WTC11 (cell line): ENCODE data around the gene AGAP1. TPM values are rescaled to one million over a fixed set of nuclear protein-coding genes. Genes with fewer than 3 reads are reported as not detected.

Experiments used
- ATAC-seq: fragments of 200-7000 bp; cut with Tn5 transposase; 2 replicates; pipeline ENCODE4 v1.10.0; 2021; ENCODE audit warnings: mild to moderate bottlenecking, moderate library complexity
- CTCF ChIA-PET: fragments of 300-600 bp; sonication (Branson Sonifier 250); formaldehyde crosslinking; loops from one replicate; lab custom pipeline; 2021; ENCODE audit warnings: antibody characterized with exemption; lab: Charles Lee
- POLR2A ChIA-PET: fragments of 350-600 bp; sonication (Branson Sonifier 250); formaldehyde crosslinking; loops from one replicate; lab custom pipeline; 2021; ENCODE audit warnings: antibody characterized with exemption; lab: Charles Lee
- DNase-seq: peaks from one replicate; pipeline ENCODE4 v3.0.0; 2021; ENCODE audit warnings: low spot score
- H3K27ac Mint-ChIP-seq: 2 replicates; pipeline ENCODE4 v1.8.0; 2021; ENCODE audit warnings: mixed read lengths
- H3K27me3 Mint-ChIP-seq: 2 replicates; pipeline ENCODE4 v1.8.0; 2021; ENCODE audit warnings: low read depth, mild to moderate bottlenecking, moderate library complexity, mixed read lengths
- H3K36me3 Mint-ChIP-seq: 2 replicates; pipeline ENCODE4 v1.8.0; 2021; ENCODE audit warnings: mixed read lengths
- H3K4me1 Mint-ChIP-seq: 2 replicates; pipeline ENCODE4 v1.8.0; 2022; ENCODE audit warnings: mixed read lengths
- H3K4me3 Mint-ChIP-seq: 2 replicates; pipeline ENCODE4 v1.8.0; 2021; ENCODE audit warnings: mild to moderate bottlenecking, moderate library complexity, mixed read lengths
- H3K9me3 Mint-ChIP-seq: 2 replicates; pipeline ENCODE4 v1.8.0; 2021; ENCODE audit warnings: mixed read lengths
- EMX1 ChIP-seq: fragments of 250-450 bp; sonication (Bioruptor Pico); IDR thresholded peaks from 2 replicates; pipeline ENCODE4 v1.8.0; 2021; ENCODE audit warnings: mild to moderate bottlenecking
- ETV6 ChIP-seq: sonication (generic); formaldehyde crosslinking; IDR thresholded peaks from 2 replicates; pipeline ENCODE4 v1.8.1; 2022; ENCODE audit warnings: mild to moderate bottlenecking, missing genetic modification reagents
- KAT7 ChIP-seq: sonication (generic); formaldehyde crosslinking; IDR thresholded peaks from 2 replicates; pipeline ENCODE4 v1.8.1; 2023; ENCODE audit warnings: missing genetic modification reagents, mild to moderate bottlenecking, borderline replicate concordance
- PRRX2 ChIP-seq: fragments of 250-450 bp; sonication (Bioruptor Pico); IDR thresholded peaks from 2 replicates; pipeline ENCODE4 v1.8.0; 2021; ENCODE audit warnings: mild to moderate bottlenecking
- SMAD3 ChIP-seq: sonication (generic); formaldehyde crosslinking; IDR thresholded peaks from 2 replicates; pipeline ENCODE4 v1.8.0; 2022; ENCODE audit warnings: missing genetic modification reagents, mild to moderate bottlenecking, borderline replicate concordance
- SMAD4 ChIP-seq: sonication (generic); formaldehyde crosslinking; IDR thresholded peaks from 2 replicates; pipeline ENCODE4 v1.8.0; 2022; ENCODE audit warnings: mild to moderate bottlenecking, missing genetic modification reagents
- TEAD1 ChIP-seq: sonication (generic); formaldehyde crosslinking; IDR thresholded peaks from 2 replicates; pipeline ENCODE4 v1.8.0; 2022; ENCODE audit warnings: mild to moderate bottlenecking, missing genetic modification reagents
- TP53 ChIP-seq: sonication (generic); formaldehyde crosslinking; IDR thresholded peaks from 2 replicates; pipeline ENCODE4 v1.8.1; 2023; ENCODE audit warnings: mild to moderate bottlenecking, missing genetic modification reagents
- ZNF121 ChIP-seq: sonication (generic); formaldehyde crosslinking; IDR thresholded peaks from 2 replicates; pipeline ENCODE4 v1.8.0; 2023; ENCODE audit warnings: missing genetic modification reagents
- ZNF671 ChIP-seq: fragments of 250-450 bp; sonication (Bioruptor Pico); IDR thresholded peaks from 2 replicates; pipeline ENCODE4 v1.8.0; 2021; ENCODE audit warnings: mild to moderate bottlenecking
- total RNA-seq: library from RNA; stranded (reverse); gene quantifications from 3 replicates; pipeline ENCODE4 v1.2.3, GENCODE V29; 2021
- TF ChIP-seq, protein P1 (sequence below): sonication (generic); formaldehyde crosslinking; IDR thresholded peaks from 2 replicates; pipeline ENCODE4 v1.8.1; 2022; ENCODE audit warnings: missing genetic modification reagents, borderline replicate concordance
- TF ChIP-seq, protein P2 (sequence below): sonication (generic); formaldehyde crosslinking; IDR thresholded peaks from 2 replicates; pipeline ENCODE4 v1.8.1; 2023; ENCODE audit warnings: mild to moderate bottlenecking, missing genetic modification reagents
- TF ChIP-seq, protein P3 (sequence below): sonication (generic); formaldehyde crosslinking; IDR thresholded peaks from 2 replicates; pipeline ENCODE4 v1.8.1; 2023; ENCODE audit warnings: mild to moderate bottlenecking, missing genetic modification reagents, moderate library complexity
- TF ChIP-seq, protein P4 (sequence below): fragments of 200-600 bp; IDR thresholded peaks from 2 replicates; pipeline ENCODE4 v1.8.0; 2022; ENCODE audit warnings: antibody characterized with exemption
- TF ChIP-seq, protein P5 (sequence below): sonication (generic); formaldehyde crosslinking; IDR thresholded peaks from 2 replicates; pipeline ENCODE4 v1.8.1; 2023; ENCODE audit warnings: mild to moderate bottlenecking, moderate library complexity, missing genetic modification reagents
- TF ChIP-seq, protein P6 (sequence below): fragments of 250-450 bp; sonication (Bioruptor Pico); IDR thresholded peaks from 2 replicates; pipeline ENCODE4 v1.9.0; 2021; ENCODE audit warnings: mild to moderate bottlenecking
- TF ChIP-seq, protein P7 (sequence below): sonication (generic); formaldehyde crosslinking; IDR thresholded peaks from 2 replicates; pipeline ENCODE4 v1.8.1; 2022; ENCODE audit warnings: low read depth, mild to moderate bottlenecking, moderate library complexity, missing genetic modification reagents, borderline replicate concordance

AGAP1 gene
- total RNA-seq, 1 experiment from 2014 or later: 49.3 TPM

DNA sequence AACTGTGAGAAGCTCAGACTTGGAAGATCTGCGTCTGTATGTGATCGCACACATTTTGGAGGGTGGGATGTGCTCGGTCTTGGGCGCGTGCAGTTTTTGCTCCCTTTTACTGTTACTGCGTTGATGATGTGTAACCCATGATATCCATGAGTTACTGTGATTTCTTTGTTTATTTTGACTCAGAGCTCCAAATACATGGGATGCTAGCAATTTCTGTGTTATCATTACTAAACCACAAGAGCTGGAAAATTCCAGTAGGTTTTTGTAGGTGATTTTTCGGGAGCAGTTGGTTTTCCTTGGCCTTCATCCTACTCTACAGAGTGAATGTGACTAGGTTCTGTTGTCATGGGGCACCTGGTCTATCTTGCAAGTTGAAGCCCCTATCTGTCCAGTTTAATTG is 124.2 kb downstream of the AGAP1 start (continued):
- TF ChIP-seq, protein P1, sequence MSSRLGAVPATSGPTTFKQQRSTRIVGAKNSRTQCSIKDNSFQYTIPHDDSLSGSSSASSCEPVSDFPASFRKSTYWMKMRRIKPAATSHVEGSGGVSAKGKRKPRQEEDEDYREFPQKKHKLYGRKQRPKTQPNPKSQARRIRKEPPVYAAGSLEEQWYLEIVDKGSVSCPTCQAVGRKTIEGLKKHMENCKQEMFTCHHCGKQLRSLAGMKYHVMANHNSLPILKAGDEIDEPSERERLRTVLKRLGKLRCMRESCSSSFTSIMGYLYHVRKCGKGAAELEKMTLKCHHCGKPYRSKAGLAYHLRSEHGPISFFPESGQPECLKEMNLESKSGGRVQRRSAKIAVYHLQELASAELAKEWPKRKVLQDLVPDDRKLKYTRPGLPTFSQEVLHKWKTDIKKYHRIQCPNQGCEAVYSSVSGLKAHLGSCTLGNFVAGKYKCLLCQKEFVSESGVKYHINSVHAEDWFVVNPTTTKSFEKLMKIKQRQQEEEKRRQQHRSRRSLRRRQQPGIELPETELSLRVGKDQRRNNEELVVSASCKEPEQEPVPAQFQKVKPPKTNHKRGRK (CRISPR knock-in tag): no peak
- TF ChIP-seq KAT7 (CRISPR knock-in tag): no peak
- TF ChIP-seq, protein P2, sequence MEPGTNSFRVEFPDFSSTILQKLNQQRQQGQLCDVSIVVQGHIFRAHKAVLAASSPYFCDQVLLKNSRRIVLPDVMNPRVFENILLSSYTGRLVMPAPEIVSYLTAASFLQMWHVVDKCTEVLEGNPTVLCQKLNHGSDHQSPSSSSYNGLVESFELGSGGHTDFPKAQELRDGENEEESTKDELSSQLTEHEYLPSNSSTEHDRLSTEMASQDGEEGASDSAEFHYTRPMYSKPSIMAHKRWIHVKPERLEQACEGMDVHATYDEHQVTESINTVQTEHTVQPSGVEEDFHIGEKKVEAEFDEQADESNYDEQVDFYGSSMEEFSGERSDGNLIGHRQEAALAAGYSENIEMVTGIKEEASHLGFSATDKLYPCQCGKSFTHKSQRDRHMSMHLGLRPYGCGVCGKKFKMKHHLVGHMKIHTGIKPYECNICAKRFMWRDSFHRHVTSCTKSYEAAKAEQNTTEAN (CRISPR knock-in tag): no peak
- TF ChIP-seq, protein P3, sequence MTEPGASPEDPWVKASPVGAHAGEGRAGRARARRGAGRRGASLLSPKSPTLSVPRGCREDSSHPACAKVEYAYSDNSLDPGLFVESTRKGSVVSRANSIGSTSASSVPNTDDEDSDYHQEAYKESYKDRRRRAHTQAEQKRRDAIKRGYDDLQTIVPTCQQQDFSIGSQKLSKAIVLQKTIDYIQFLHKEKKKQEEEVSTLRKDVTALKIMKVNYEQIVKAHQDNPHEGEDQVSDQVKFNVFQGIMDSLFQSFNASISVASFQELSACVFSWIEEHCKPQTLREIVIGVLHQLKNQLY (CRISPR knock-in tag): no peak
- no peak for TF ChIP-seq ETV6 (CRISPR knock-in tag)
- TF ChIP-seq SMAD3 (CRISPR knock-in tag): no peak
- TF ChIP-seq PRRX2 (CRISPR knock-in tag): no peak
- TF ChIP-seq ZNF671 (CRISPR knock-in tag): no peak
- TF ChIP-seq, protein P4, sequence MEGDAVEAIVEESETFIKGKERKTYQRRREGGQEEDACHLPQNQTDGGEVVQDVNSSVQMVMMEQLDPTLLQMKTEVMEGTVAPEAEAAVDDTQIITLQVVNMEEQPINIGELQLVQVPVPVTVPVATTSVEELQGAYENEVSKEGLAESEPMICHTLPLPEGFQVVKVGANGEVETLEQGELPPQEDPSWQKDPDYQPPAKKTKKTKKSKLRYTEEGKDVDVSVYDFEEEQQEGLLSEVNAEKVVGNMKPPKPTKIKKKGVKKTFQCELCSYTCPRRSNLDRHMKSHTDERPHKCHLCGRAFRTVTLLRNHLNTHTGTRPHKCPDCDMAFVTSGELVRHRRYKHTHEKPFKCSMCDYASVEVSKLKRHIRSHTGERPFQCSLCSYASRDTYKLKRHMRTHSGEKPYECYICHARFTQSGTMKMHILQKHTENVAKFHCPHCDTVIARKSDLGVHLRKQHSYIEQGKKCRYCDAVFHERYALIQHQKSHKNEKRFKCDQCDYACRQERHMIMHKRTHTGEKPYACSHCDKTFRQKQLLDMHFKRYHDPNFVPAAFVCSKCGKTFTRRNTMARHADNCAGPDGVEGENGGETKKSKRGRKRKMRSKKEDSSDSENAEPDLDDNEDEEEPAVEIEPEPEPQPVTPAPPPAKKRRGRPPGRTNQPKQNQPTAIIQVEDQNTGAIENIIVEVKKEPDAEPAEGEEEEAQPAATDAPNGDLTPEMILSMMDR: no peak
- no peak for TF ChIP-seq TP53 (CRISPR knock-in tag)

DNA sequence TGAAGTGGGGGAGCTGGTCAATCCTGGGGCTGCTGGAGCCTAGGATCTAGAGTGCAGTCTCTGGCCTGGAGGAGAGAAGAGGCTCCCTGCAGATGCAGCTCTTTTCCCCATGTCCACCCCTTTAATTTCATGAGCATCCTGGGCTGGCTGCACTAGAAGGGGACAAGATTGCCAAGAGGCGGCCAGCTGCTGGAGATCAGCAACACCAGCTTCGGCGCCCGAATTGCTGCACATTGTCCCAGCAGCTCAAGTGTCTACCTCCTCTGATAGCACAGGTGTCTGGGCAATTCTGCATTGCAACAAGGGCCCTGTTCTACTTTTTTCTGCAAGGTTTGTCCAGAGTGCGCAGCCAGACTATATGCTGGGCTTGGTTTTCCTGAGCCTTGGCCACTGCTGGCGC is 125.7 kb downstream of the AGAP1 start:
- Mint-ChIP-seq H3K4me3 (no peak overlapping the region), H3K9me3 (peaks cover 10% of the 10 kb centered on the region), H3K4me1 (peaks cover 26% of the 10 kb centered on the region), H3K27ac (no peak overlapping the region), H3K36me3 (peaks cover 10% of the 10 kb centered on the region; the same call in 1 of the 2 replicates), H3K27me3 (no peaks in the 10 kb centered on the region)
- TF ChIP-seq ZNF121 (CRISPR knock-in tag) (no peak), SMAD4 (CRISPR knock-in tag) (no peak), EMX1 (CRISPR knock-in tag) (no peak), TEAD1 (CRISPR knock-in tag) (no peak)
- TF ChIP-seq, protein P5, sequence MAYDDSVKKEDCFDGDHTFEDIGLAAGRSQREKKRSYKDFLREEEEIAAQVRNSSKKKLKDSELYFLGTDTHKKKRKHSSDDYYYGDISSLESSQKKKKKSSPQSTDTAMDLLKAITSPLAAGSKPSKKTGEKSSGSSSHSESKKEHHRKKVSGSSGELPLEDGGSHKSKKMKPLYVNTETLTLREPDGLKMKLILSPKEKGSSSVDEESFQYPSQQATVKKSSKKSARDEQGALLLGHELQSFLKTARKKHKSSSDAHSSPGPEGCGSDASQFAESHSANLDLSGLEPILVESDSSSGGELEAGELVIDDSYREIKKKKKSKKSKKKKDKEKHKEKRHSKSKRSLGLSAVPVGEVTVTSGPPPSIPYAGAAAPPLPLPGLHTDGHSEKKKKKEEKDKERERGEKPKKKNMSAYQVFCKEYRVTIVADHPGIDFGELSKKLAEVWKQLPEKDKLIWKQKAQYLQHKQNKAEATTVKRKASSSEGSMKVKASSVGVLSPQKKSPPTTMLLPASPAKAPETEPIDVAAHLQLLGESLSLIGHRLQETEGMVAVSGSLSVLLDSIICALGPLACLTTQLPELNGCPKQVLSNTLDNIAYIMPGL: no peak
- TF ChIP-seq, protein P6, sequence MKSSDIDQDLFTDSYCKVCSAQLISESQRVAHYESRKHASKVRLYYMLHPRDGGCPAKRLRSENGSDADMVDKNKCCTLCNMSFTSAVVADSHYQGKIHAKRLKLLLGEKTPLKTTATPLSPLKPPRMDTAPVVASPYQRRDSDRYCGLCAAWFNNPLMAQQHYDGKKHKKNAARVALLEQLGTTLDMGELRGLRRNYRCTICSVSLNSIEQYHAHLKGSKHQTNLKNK (CRISPR knock-in tag): no peak
- TF ChIP-seq, protein P7, sequence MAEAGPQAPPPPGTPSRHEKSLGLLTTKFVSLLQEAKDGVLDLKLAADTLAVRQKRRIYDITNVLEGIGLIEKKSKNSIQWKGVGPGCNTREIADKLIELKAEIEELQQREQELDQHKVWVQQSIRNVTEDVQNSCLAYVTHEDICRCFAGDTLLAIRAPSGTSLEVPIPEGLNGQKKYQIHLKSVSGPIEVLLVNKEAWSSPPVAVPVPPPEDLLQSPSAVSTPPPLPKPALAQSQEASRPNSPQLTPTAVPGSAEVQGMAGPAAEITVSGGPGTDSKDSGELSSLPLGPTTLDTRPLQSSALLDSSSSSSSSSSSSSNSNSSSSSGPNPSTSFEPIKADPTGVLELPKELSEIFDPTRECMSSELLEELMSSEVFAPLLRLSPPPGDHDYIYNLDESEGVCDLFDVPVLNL (CRISPR knock-in tag): no peak
- DNase-seq: no peak
- POLR2A ChIA-PET: no interaction called here
- no peak for ATAC-seq
- CTCF ChIA-PET: interaction anchor here (0.6 to 1.7 kb wide), 3 partner anchors 20 to 559 kb away, joined by 3 to 4 read pairs (median 4); no protein-coding TSS in a partner anchor
